ENCODE results near the gene PAIP2B. TPM values are rescaled to one million over a fixed set of nuclear protein-coding genes. Genes with fewer than 3 reads are reported as not detected.

Gene PAIP2B
- total RNA-seq, 6 experiments from 2014 or later, result 8.4 to 30.1 (median 15.3) TPM

GRCh38 chr2:71148506-71149063 lies 78.3 kb downstream of the PAIP2B start:
- ATAC-seq (no peak), DNase-seq (no peak)
- TF ChIP-seq POLR2A (IDR thresholded peaks at IDR 0.05), result no peak
- intact Hi-C loops (cut with DNase I), result no loop called here
- 87% methylated on average over 1 of the region's 2 CpGs for WGBS (ENCODE audit: insufficient coverage, low coverage, low lambda C conversion rate, missing lambda C conversion rate)
- Histone ChIP-seq H3K4me3 (no peak overlapping the region), H3K4me1 (no peaks in the 10 kb centered on the region), H3K36me3 (peaks cover 0 to 65% (median 45%) of the 10 kb centered on the region in 4 donors), H3K27me3 (no peaks in the 10 kb centered on the region), H3K9me3 (no peaks in the 10 kb centered on the region), H3K27ac (no peak overlapping the region)

- Histone ChIP-seq H3K36me3 (peaks cover 0 to 97% (median 55%) of the 10 kb centered on the region in 4 donors), H3K9me3 (no peaks in the 10 kb centered on the region), H3K4me1 (no peaks in the 10 kb centered on the region), H3K27me3 (no peaks in the 10 kb centered on the region), H3K4me3 (no peak overlapping the region), H3K27ac (no peak overlapping the region)
- ATAC-seq, result no peak
- intact Hi-C loops (cut with DNase I), result no loop called here
- 94% methylated on average over 3 of the region's 3 CpGs for WGBS (ENCODE audit: insufficient coverage, low coverage, low lambda C conversion rate, missing lambda C conversion rate)
- TF ChIP-seq CTCF (IDR thresholded peaks at IDR 0.05) (no peak), POLR2A (IDR thresholded peaks at IDR 0.05) (no peak)
- DNase-seq, result no peak
Observed at GRCh38 chr2:71143782-71144181, 83.1 kb downstream of the PAIP2B start.

- TF ChIP-seq CTCF (IDR thresholded peaks at IDR 0.05), result no peak
- TF ChIP-seq POLR2A (IDR thresholded peaks at IDR 0.05), result no peak
- Histone ChIP-seq H3K9me3 (no peaks in the 10 kb centered on the region), H3K36me3 (peaks cover 4 to 81% (median 31%) of the 10 kb centered on the region in 4 donors), H3K4me1 (peaks cover 0 to 11% (median 0%) of the 10 kb centered on the region in 4 donors), H3K27me3 (no peaks in the 10 kb centered on the region), H3K27ac (no peak overlapping the region), H3K4me3 (no peak overlapping the region)
- DNase-seq, result no peak
- ATAC-seq, result no peak
- 41% methylated on average over 3 of the region's 3 CpGs for WGBS (ENCODE audit: insufficient coverage, low coverage, low lambda C conversion rate, missing lambda C conversion rate)
- intact Hi-C loops (cut with DNase I), result no loop called here
Observed at GRCh38 chr2:71136174-71136573, 90.7 kb downstream of the PAIP2B start.

GRCh38 chr2:71133603-71134002 lies 93.3 kb downstream of the PAIP2B start:
- Histone ChIP-seq H3K27ac (no peak overlapping the region), H3K27me3 (no peaks in the 10 kb centered on the region), H3K4me1 (peaks cover 0 to 12% (median 1%) of the 10 kb centered on the region in 4 donors), H3K4me3 (no peak overlapping the region), H3K36me3 (peaks cover 4 to 55% (median 20%) of the 10 kb centered on the region in 4 donors), H3K9me3 (no peaks in the 10 kb centered on the region)
- DNase-seq, result no peak
- no peak for TF ChIP-seq POLR2A (IDR thresholded peaks at IDR 0.05)
- TF ChIP-seq CTCF (IDR thresholded peaks at IDR 0.05), result no peak
- no peak for ATAC-seq
- intact Hi-C loops (cut with DNase I), result no loop called here

Small RNA genes lying within 50 kb of the gene (small RNA-seq; reads per million reads assigned to genes)
- gene AC007881.1, result 0 reads per million in 2 experiments

Other genes starting within 250 kb of the PAIP2B start
- under 1 TPM in 5 of 6 experiments, not detected in 1; 0.25 to 0.93 (median 0.50) TPM for gene ANKRD53, start 248.5 kb downstream of the PAIP2B start, total RNA-seq
- 10 to 100 TPM; 26.5 to 33.2 (median 27.1) TPM for gene TEX261, start 232.2 kb downstream of the PAIP2B start, total RNA-seq
- 10 to 100 TPM; 17.7 to 51.7 (median 36.1) TPM for gene NAGK, start 158.5 kb downstream of the PAIP2B start, total RNA-seq
- 10 to 100 TPM; 15.5 to 37.8 (median 23.1) TPM for gene MCEE, start 96.9 kb downstream of the PAIP2B start, total RNA-seq
- 10 to 100 TPM; 10.4 to 14.3 (median 12.8) TPM for gene MPHOSPH10, start 96.5 kb downstream of the PAIP2B start, total RNA-seq
- 10 to 100 TPM; 41.8 to 65.8 (median 61.5) TPM for gene ZNF638, start 104.7 kb upstream of the PAIP2B start, total RNA-seq
- gene DYSF, start 226.5 kb upstream of the PAIP2B start, total RNA-seq, result 10 to 100 TPM; 21.8 to 55.0 (median 32.9) TPM

All from right lobe of liver (tissue), 6 donors.